HCT116 (cell line): ENCODE data around the gene IQCK.

ENCODE experiments used
- CBX3 ChIP-seq: IDR thresholded peaks from 2 replicates; pipeline ENCODE4 v1.6.1; 2012; ENCODE audit warnings: low read depth
- CEBPB ChIP-seq: IDR thresholded peaks from 2 replicates; pipeline ENCODE4 v1.6.1; 2012; ENCODE audit warnings: low read depth
- ELF1 ChIP-seq: IDR thresholded peaks from 2 replicates; pipeline ENCODE4 v1.6.1; 2012; ENCODE audit warnings: low read depth, borderline replicate concordance
- EZH2 ChIP-seq: fragments of 200-600 bp; sonication (generic); IDR thresholded peaks from 2 replicates; pipeline ENCODE4 v1.6.1; 2017; ENCODE audit warnings: antibody characterized with exemption, mixed run types
- POLR2A ChIP-seq: IDR thresholded peaks from 2 replicates; pipeline ENCODE4 v1.7.0; 2011; ENCODE audit warnings: borderline replicate concordance; ENCODE audit not compliant: insufficient read depth, insufficient read length; ENCODE audit errors: extremely low read depth
- POLR2AphosphoS5 ChIP-seq: IDR thresholded peaks from 2 replicates; pipeline ENCODE4 v1.6.1; 2011; ENCODE audit warnings: mild to moderate bottlenecking, low read depth, low read length, moderate library complexity
- RAD21 ChIP-seq: IDR thresholded peaks from 2 replicates; pipeline ENCODE4 v1.6.1; 2012; ENCODE audit warnings: low read depth, mild to moderate bottlenecking
- SIN3A ChIP-seq: IDR thresholded peaks from 2 replicates; pipeline ENCODE4 v1.6.1; 2012; ENCODE audit warnings: low read depth
- YY1 ChIP-seq: IDR thresholded peaks from 2 replicates; pipeline ENCODE4 v1.6.1; 2011; ENCODE audit warnings: low read length, low read depth, moderate library complexity, mild to moderate bottlenecking; ENCODE audit not compliant: insufficient replicate concordance; ENCODE audit errors: extremely low read depth
- ZFX ChIP-seq: fragments of 450-650 bp; IDR thresholded peaks from 2 replicates; pipeline ENCODE4 v1.6.1; 2017
- TF ChIP-seq, protein P1 (sequence below), 3 experiments: fragments of 200-600 bp in 1 of 3; sonication (generic) in 1 of 3; IDR thresholded peaks in 2 of 3; conservative IDR thresholded peaks in 1 of 3; 2 replicates each; pipeline ENCODE4 v1.5.1; 2012 to 2017; ENCODE audit warnings: low read depth in 2 of 3, low read length in 2 of 3, antibody characterized with exemption in 1 of 3, borderline replicate concordance in 1 of 3, control low read depth in 1 of 3, mild to moderate bottlenecking in 1 of 3, mixed read lengths in 1 of 3, mixed run types in 1 of 3, moderate library complexity in 1 of 3; ENCODE audit not compliant: insufficient read depth in 1 of 3

DNA sequence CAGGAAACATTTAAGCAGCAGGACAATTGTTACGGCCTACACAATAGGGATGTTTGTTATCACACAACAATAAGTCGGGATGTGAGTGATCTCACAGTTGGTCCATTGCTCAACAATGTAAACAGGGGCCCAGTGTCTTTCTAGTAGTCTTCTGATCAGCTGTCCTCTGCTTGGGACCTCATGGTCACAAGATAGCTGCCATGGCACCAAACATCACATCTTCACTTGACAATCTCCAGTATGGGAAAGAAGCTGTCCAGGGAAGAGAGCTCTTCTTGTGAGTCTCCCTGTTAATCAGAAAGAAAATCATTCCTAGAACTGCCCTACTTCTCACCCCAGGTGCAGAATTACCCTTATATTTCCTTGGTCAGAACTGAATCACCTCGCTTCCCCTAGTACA lies 172.8 kb downstream of the IQCK start:
- TF ChIP-seq EZH2 (no peak), POLR2A (no peak), YY1 (no peak), POLR2AphosphoS5 (no peak), CBX3 (no peak), RAD21 (no peak), CEBPB (no peak), ELF1 (no peak), SIN3A (no peak), ZFX (no peak)
- TF ChIP-seq, protein P1, sequence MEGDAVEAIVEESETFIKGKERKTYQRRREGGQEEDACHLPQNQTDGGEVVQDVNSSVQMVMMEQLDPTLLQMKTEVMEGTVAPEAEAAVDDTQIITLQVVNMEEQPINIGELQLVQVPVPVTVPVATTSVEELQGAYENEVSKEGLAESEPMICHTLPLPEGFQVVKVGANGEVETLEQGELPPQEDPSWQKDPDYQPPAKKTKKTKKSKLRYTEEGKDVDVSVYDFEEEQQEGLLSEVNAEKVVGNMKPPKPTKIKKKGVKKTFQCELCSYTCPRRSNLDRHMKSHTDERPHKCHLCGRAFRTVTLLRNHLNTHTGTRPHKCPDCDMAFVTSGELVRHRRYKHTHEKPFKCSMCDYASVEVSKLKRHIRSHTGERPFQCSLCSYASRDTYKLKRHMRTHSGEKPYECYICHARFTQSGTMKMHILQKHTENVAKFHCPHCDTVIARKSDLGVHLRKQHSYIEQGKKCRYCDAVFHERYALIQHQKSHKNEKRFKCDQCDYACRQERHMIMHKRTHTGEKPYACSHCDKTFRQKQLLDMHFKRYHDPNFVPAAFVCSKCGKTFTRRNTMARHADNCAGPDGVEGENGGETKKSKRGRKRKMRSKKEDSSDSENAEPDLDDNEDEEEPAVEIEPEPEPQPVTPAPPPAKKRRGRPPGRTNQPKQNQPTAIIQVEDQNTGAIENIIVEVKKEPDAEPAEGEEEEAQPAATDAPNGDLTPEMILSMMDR (IDR thresholded peaks at IDR 0.05 in 2 of 3, conservative IDR thresholded peaks at IDR 0.05 in 1 of 3; ENCODE audit: borderline replicate concordance in 1 of 3, insufficient read depth in 1 of 3, low read depth in 2 of 3, low read length in 2 of 3): no peak
